GM06990 (cell line): ENCODE data around the gene MAP2.
A peak's percentile ranks its signal among the peaks of the same experiment; 100 is the strongest.

Experiments
- DNase-seq: peaks from one replicate; pipeline ENCODE4 v3.0.0-alpha.2; 2011; ENCODE audit not compliant: insufficient read length; ENCODE audit errors: extremely low read depth
- H3K27me3 ChIP-seq: replicated peaks from 2 replicates; pipeline ENCODE4 v1.6.0; 2011; ENCODE audit warnings: low read length; ENCODE audit not compliant: control insufficient read depth, insufficient read depth
- H3K36me3 ChIP-seq: 2 replicates; pipeline ENCODE4 v1.5.1; 2011; ENCODE audit warnings: low read length; ENCODE audit not compliant: control insufficient read depth, insufficient read depth
- H3K4me3 ChIP-seq: replicated peaks from 2 replicates; pipeline ENCODE4 v1.5.1; 2011; ENCODE audit warnings: low read depth, mild to moderate bottlenecking, control low read depth, low read length
- CTCF ChIP-seq: IDR thresholded peaks from 2 replicates; pipeline ENCODE4 v1.5.1; 2011; ENCODE audit warnings: low read length, control low read depth, mild to moderate bottlenecking, inconsistent platforms; ENCODE audit not compliant: insufficient read depth, poor library complexity, severe bottlenecking

MAP2 gene

GRCh38 chr2:209423562-209424198, at the start of gene MAP2:
Gene MAP2, plus strand, starts transcription at chr2:209424047. Its CDS starts 229,124 bp downstream, at chr2:209653171.
- no peaks in the 10 kb centered on the region for H3K36me3 ChIP-seq
- H3K27me3 ChIP-seq, result no peaks in the 10 kb centered on the region; the same call in 1 of the 2 replicates
- H3K4me3 ChIP-seq, result peak within 1 kb of the TSS; percentile 41
- TF ChIP-seq CTCF, result peak; percentile 38
- DNase-seq, result peak; percentile 83

GRCh38 chr2:209376686-209377085, 47.2 kb upstream of the MAP2 start:
- Histone ChIP-seq H3K27me3 (no peaks in the 10 kb centered on the region), H3K4me3 (no peak overlapping the region), H3K36me3 (no peaks in the 10 kb centered on the region)
- no peak for TF ChIP-seq CTCF
- DNase-seq, result no peak

- Histone ChIP-seq H3K4me3 (no peak overlapping the region), H3K36me3 (no peaks in the 10 kb centered on the region), H3K27me3 (no peaks in the 10 kb centered on the region)
- DNase-seq, result peak; percentile 71
- no peak for TF ChIP-seq CTCF
Measured at GRCh38 chr2:209380293-209380692, 43.6 kb upstream of the MAP2 start.

- no peak for TF ChIP-seq CTCF
- H3K27me3 ChIP-seq, result no peaks in the 10 kb centered on the region
- no peaks in the 10 kb centered on the region for H3K36me3 ChIP-seq
- DNase-seq, result no peak
- no peak overlapping the region for H3K4me3 ChIP-seq
Measured at GRCh38 chr2:209381091-209381490, 42.8 kb upstream of the MAP2 start.

GRCh38 chr2:209382775-209383174, 41.1 kb upstream of the MAP2 start:
- Histone ChIP-seq H3K27me3 (no peaks in the 10 kb centered on the region), H3K4me3 (no peak overlapping the region), H3K36me3 (no peaks in the 10 kb centered on the region)
- TF ChIP-seq CTCF, result no peak
- no peak for DNase-seq

- TF ChIP-seq CTCF, result no peak
- Histone ChIP-seq H3K27me3 (no peaks in the 10 kb centered on the region), H3K36me3 (no peaks in the 10 kb centered on the region), H3K4me3 (no peak overlapping the region)
- DNase-seq, result no peak
Measured at GRCh38 chr2:209383212-209383611, 40.6 kb upstream of the MAP2 start.
